ENCODE measurements around the gene ZBTB43.

- TF ChIP-seq CTCF (IDR thresholded peaks at IDR 0.05; ENCODE audit: insufficient read depth, low read depth, low read length), result no peak
- TF ChIP-seq EZH2 (IDR thresholded peaks at IDR 0.05; ENCODE audit: insufficient read depth, low read length), result no peak
Measured at GRCh38 chr9:126883636-126884035, 78.8 kb downstream of the ZBTB43 start.

Data from astrocyte (in vitro differentiated cells and primary cell).